IPS-20b (cell line): ENCODE measurements around the gene ANKZF1.

Experiments used
- H3K27ac ChIP-seq: one replicate; pipeline ENCODE4 v1.5.1; 2013; ENCODE audit warnings: low read length
- H3K27me3 ChIP-seq: 2 replicates; pipeline ENCODE4 v1.6.1; 2013; ENCODE audit warnings: mild to moderate bottlenecking, low read length, inconsistent platforms; ENCODE audit not compliant: insufficient read depth
- H3K36me3 ChIP-seq: 2 replicates; pipeline ENCODE4 v1.6.1; 2013; ENCODE audit warnings: low read depth, mild to moderate bottlenecking, inconsistent platforms, low read length, moderate library complexity; ENCODE audit not compliant: insufficient read depth
- H3K4me1 ChIP-seq: 2 replicates; pipeline ENCODE4 v1.6.1; 2013; ENCODE audit warnings: mild to moderate bottlenecking, control low read depth, inconsistent platforms, low read length, moderate library complexity; ENCODE audit not compliant: insufficient read depth
- H3K4me3 ChIP-seq: 2 replicates; pipeline ENCODE4 v1.5.1; 2013; ENCODE audit warnings: mild to moderate bottlenecking, low read length, inconsistent platforms
- H3K9ac ChIP-seq: 2 replicates; pipeline ENCODE4 v1.6.1; 2013; ENCODE audit warnings: low read depth, mild to moderate bottlenecking, inconsistent platforms, low read length, moderate library complexity
- H3K9me3 ChIP-seq: 2 replicates; pipeline ENCODE4 v1.6.1; 2013; ENCODE audit warnings: mild to moderate bottlenecking, low read depth, low read length, inconsistent platforms; ENCODE audit not compliant: insufficient read depth

Gene ANKZF1

GRCh38 chr2:219210196-219210885 is 19.3 kb upstream of the ANKZF1 start:
- Histone ChIP-seq H3K4me1 (peaks cover 4% of the 10 kb centered on the region; the same call in 1 of the 2 replicates), H3K27ac (no peak overlapping the region), H3K9ac (no peak overlapping the region), H3K9me3 (no peaks in the 10 kb centered on the region), H3K36me3 (peaks cover 64% of the 10 kb centered on the region), H3K4me3 (no peak overlapping the region), H3K27me3 (no peaks in the 10 kb centered on the region)

- H3K4me3 ChIP-seq, result no peak overlapping the region
- H3K27me3 ChIP-seq, result no peaks in the 10 kb centered on the region
- H3K27ac ChIP-seq, result no peak overlapping the region
- no peak overlapping the region for H3K9ac ChIP-seq
- peaks cover 4% of the 10 kb centered on the region; the same call in 1 of the 2 replicates for H3K4me1 ChIP-seq
- peaks cover 70% of the 10 kb centered on the region for H3K36me3 ChIP-seq
- no peaks in the 10 kb centered on the region for H3K9me3 ChIP-seq
Measured at GRCh38 chr2:219210886-219211362, 18.7 kb upstream of the ANKZF1 start.

- no peak overlapping the region for H3K9ac ChIP-seq
- H3K9me3 ChIP-seq, result no peaks in the 10 kb centered on the region
- no peaks in the 10 kb centered on the region for H3K27me3 ChIP-seq
- H3K36me3 ChIP-seq, result peaks cover 71% of the 10 kb centered on the region
- no peaks in the 10 kb centered on the region for H3K4me1 ChIP-seq
- no peak overlapping the region for H3K4me3 ChIP-seq
- H3K27ac ChIP-seq, result no peak overlapping the region
Measured at GRCh38 chr2:219213026-219213415, 16.6 kb upstream of the ANKZF1 start.

- Histone ChIP-seq H3K9ac (no peak overlapping the region), H3K4me1 (no peaks in the 10 kb centered on the region), H3K27me3 (no peaks in the 10 kb centered on the region), H3K4me3 (no peak overlapping the region), H3K27ac (no peak overlapping the region), H3K9me3 (no peaks in the 10 kb centered on the region), H3K36me3 (peaks cover 66% of the 10 kb centered on the region)
Measured at GRCh38 chr2:219213486-219214071, 16.0 kb upstream of the ANKZF1 start.

GRCh38 chr2:219214141-219214540 is 15.5 kb upstream of the ANKZF1 start:
- Histone ChIP-seq H3K27ac (no peak overlapping the region), H3K36me3 (peaks cover 60% of the 10 kb centered on the region)

GRCh38 chr2:219214786-219215185 is 14.8 kb upstream of the ANKZF1 start:
- Histone ChIP-seq H3K9ac (no peak overlapping the region), H3K4me1 (peaks cover 3% of the 10 kb centered on the region; the same call in 1 of the 2 replicates), H3K36me3 (peaks cover 54% of the 10 kb centered on the region), H3K27ac (no peak overlapping the region), H3K27me3 (no peaks in the 10 kb centered on the region), H3K4me3 (no peak overlapping the region), H3K9me3 (no peaks in the 10 kb centered on the region)

More at GRCh38 chr2:219214141-219214540, 15.5 kb upstream of the ANKZF1 start:
- no peaks in the 10 kb centered on the region for H3K27me3 ChIP-seq
- no peaks in the 10 kb centered on the region for H3K9me3 ChIP-seq
- H3K4me1 ChIP-seq, result no peaks in the 10 kb centered on the region
- H3K9ac ChIP-seq, result no peak overlapping the region
- H3K4me3 ChIP-seq, result no peak overlapping the region

GRCh38 chr2:219215871-219216534 is 13.6 kb upstream of the ANKZF1 start:
- Histone ChIP-seq H3K4me3 (no peak overlapping the region), H3K9ac (peak overlapping the region; percentile 15; the same call in 1 of the 2 replicates), H3K9me3 (no peaks in the 10 kb centered on the region), H3K27me3 (no peaks in the 10 kb centered on the region), H3K36me3 (peaks cover 44% of the 10 kb centered on the region), H3K4me1 (peaks cover 3% of the 10 kb centered on the region; the same call in 1 of the 2 replicates), H3K27ac (no peak overlapping the region)

GRCh38 chr2:219216535-219216915 is 13.1 kb upstream of the ANKZF1 start:
- no peaks in the 10 kb centered on the region for H3K9me3 ChIP-seq

GRCh38 chr2:219218217-219218731 is 11.3 kb upstream of the ANKZF1 start:
- Histone ChIP-seq H3K4me3 (peak overlapping the region; percentile 81), H3K4me1 (peaks cover 3% of the 10 kb centered on the region; the same call in 1 of the 2 replicates), H3K36me3 (peaks cover 45% of the 10 kb centered on the region), H3K27me3 (no peaks in the 10 kb centered on the region), H3K9me3 (no peaks in the 10 kb centered on the region), H3K9ac (peak overlapping the region; percentile 87; the same call in 1 of the 2 replicates), H3K27ac (peak overlapping the region; percentile 48)

More at GRCh38 chr2:219216535-219216915, 13.1 kb upstream of the ANKZF1 start:
- no peaks in the 10 kb centered on the region for H3K27me3 ChIP-seq
- H3K9ac ChIP-seq, result peak overlapping the region; percentile 15; the same call in 1 of the 2 replicates
- H3K4me3 ChIP-seq, result no peak overlapping the region
- no peak overlapping the region for H3K27ac ChIP-seq
- peaks cover 3% of the 10 kb centered on the region; the same call in 1 of the 2 replicates for H3K4me1 ChIP-seq
- peaks cover 44% of the 10 kb centered on the region for H3K36me3 ChIP-seq

GRCh38 chr2:219218732-219219701 is 10.6 kb upstream of the ANKZF1 start, which contains the start of gene ABCB6:
Gene ABCB6 (minus strand): TSS chr2:219218958. CDS start chr2:219218673, 285 bp downstream.
- peak within 1 kb of the TSS; percentile 81 for H3K4me3 ChIP-seq
- peak within 1 kb of the TSS; percentile 48 for H3K27ac ChIP-seq
- H3K4me1 ChIP-seq, result peaks cover 3% of the 10 kb centered on the region; the same call in 1 of the 2 replicates
- H3K9ac ChIP-seq, result peak within 1 kb of the TSS; percentile 87; the same call in 1 of the 2 replicates
- no peaks in the 10 kb centered on the region for H3K9me3 ChIP-seq
- H3K27me3 ChIP-seq, result no peaks in the 10 kb centered on the region
- H3K36me3 ChIP-seq, result peaks cover 45% of the 10 kb centered on the region
